ENCODE results near the gene ZFAND3. TPM values are rescaled to one million over a fixed set of nuclear protein-coding genes. Genes with fewer than 3 reads are reported as not detected.

The ZFAND3 gene
- total RNA-seq, 4 donors from 2014 or later, result 30.5 to 57.4 (median 53.3) TPM

DNA sequence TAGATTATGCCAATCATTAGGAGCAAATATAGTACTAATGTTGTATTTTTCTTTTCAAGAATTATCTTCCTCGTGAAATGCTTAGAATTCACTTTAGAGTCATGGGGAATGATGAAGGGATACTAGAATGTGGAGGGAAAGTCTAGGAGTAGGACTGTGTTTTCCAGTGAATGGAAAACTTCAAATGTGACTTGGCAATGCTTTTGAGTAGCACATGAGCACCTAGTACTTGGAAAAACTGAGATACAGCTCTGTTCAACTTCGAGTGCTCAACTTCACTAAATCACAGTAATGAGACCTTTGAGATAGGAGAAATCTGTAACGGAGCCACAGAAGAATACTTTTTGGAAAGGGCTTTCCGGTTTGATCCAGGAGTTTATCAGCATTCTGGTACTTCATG lies 272.9 kb downstream of the ZFAND3 start:
- Histone ChIP-seq H3K4me3 (no peak overlapping the region), H3K9me3 (no peaks in the 10 kb centered on the region), H3K27me3 (no peaks in the 10 kb centered on the region), H3K36me3 (no peaks in the 10 kb centered on the region), H3K4me1 (no peaks in the 10 kb centered on the region), H3K27ac (no peak overlapping the region)
- no peak for DNase-seq
- TF ChIP-seq, protein P1, sequence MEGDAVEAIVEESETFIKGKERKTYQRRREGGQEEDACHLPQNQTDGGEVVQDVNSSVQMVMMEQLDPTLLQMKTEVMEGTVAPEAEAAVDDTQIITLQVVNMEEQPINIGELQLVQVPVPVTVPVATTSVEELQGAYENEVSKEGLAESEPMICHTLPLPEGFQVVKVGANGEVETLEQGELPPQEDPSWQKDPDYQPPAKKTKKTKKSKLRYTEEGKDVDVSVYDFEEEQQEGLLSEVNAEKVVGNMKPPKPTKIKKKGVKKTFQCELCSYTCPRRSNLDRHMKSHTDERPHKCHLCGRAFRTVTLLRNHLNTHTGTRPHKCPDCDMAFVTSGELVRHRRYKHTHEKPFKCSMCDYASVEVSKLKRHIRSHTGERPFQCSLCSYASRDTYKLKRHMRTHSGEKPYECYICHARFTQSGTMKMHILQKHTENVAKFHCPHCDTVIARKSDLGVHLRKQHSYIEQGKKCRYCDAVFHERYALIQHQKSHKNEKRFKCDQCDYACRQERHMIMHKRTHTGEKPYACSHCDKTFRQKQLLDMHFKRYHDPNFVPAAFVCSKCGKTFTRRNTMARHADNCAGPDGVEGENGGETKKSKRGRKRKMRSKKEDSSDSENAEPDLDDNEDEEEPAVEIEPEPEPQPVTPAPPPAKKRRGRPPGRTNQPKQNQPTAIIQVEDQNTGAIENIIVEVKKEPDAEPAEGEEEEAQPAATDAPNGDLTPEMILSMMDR (IDR thresholded peaks at IDR 0.05), result no peak
- TF ChIP-seq POLR2A (IDR thresholded peaks at IDR 0.05), result no peak

DNA sequence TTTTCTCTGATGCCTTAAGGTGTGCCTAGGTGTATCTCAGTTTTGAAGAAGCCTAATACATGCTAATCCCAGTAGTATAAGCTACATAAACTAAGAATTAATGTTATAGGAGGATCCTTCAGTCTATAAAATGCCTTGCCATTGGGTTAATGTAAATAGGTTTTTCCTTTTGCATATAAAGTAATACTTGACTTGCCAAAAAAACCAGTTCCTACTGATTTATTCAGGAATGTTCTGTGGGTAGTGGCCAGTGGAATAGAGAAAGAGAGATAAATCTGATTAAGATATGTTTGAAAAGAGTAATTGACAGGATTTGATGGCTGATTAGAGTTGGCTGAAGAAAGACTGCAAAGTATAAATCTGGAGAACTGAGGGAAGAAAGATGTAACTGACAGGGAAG lies 273.4 kb downstream of the ZFAND3 start:
- H3K27ac ChIP-seq, result no peak overlapping the region
- H3K4me1 ChIP-seq, result no peaks in the 10 kb centered on the region
- H3K27me3 ChIP-seq, result no peaks in the 10 kb centered on the region
- TF ChIP-seq POLR2A (IDR thresholded peaks at IDR 0.05), result no peak
- TF ChIP-seq, protein P1 (IDR thresholded peaks at IDR 0.05), result no peak
- H3K4me3 ChIP-seq, result no peak overlapping the region
- no peak for DNase-seq
- no peaks in the 10 kb centered on the region for H3K36me3 ChIP-seq
- no peaks in the 10 kb centered on the region for H3K9me3 ChIP-seq

DNA sequence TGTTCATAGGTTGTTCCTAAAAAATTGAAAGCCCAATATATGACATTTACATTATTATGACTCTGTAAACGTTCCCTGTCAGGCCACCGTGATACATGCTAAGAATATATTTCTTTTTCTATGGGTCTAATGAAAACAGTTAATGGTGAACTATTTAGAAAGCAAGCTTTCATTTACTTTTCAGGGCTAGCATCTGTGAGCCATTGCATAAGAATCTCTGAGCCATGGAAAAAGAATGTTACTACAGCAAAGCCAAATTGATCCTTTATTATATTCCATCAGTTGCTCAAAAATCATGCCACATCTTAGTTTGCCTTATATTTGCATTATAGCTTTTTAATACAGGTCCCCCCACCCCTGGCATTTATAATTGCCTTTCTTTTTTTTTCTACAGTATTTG lies 275.5 kb downstream of the ZFAND3 start:
- H3K4me1 ChIP-seq, result no peaks in the 10 kb centered on the region
- H3K4me3 ChIP-seq, result no peak overlapping the region
- H3K9me3 ChIP-seq, result no peaks in the 10 kb centered on the region
- no peak overlapping the region for H3K27ac ChIP-seq
- TF ChIP-seq, protein P1 (IDR thresholded peaks at IDR 0.05), result no peak
- TF ChIP-seq POLR2A (IDR thresholded peaks at IDR 0.05), result no peak
- no peaks in the 10 kb centered on the region for H3K27me3 ChIP-seq
- no peak for DNase-seq
- H3K36me3 ChIP-seq, result no peaks in the 10 kb centered on the region

DNA sequence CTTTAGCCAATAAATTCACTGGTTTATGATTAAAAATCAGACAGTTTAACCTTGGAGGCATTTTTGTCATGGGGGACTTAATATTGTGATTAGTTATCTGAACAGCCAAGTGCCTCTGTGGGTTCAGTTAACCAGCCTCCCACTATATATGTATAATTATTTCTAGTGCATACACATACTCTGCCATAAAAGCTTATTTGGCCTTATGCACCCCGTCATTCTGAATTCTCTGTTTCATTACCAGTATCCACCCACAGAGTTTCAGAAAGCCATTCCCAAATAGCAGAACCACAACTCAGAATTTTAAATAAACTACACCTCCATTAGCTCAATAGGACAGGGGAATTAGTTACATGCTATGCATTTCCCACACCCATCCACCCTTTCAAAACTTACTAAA lies 279.7 kb downstream of the ZFAND3 start:
- no peak for DNase-seq
- no peak for TF ChIP-seq POLR2A (IDR thresholded peaks at IDR 0.05)
- TF ChIP-seq, protein P1 (IDR thresholded peaks at IDR 0.05), result no peak
- H3K27ac ChIP-seq, result no peak overlapping the region

DNA sequence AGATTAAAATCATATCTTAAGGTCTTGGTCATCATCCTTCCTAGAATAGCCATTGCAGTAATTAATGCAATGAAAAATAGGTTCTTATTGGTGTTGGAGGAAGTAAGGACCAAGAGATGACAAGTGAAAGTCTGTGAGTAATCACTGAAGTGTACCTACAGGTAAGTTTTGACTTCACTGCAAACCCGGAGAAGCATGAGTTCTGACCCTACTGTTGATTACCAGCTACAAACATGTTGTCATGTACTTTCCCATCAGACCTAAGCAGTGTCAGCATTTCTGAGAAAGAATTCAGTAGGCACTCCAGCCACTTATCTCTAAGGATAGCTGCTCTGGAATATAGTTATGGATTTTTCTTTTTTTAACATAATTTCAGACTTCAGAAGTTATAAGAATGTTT lies 280.9 kb downstream of the ZFAND3 start:
- H3K27me3 ChIP-seq, result no peaks in the 10 kb centered on the region
- no peaks in the 10 kb centered on the region for H3K9me3 ChIP-seq
- H3K4me3 ChIP-seq, result no peak overlapping the region
- DNase-seq, result no peak
- no peak overlapping the region for H3K27ac ChIP-seq
- H3K4me1 ChIP-seq, result no peaks in the 10 kb centered on the region
- no peaks in the 10 kb centered on the region for H3K36me3 ChIP-seq
- TF ChIP-seq, protein P1 (IDR thresholded peaks at IDR 0.05), result no peak
- TF ChIP-seq POLR2A (IDR thresholded peaks at IDR 0.05), result no peak

More for the DNA sequence above, 279.7 kb downstream of the ZFAND3 start:
- Histone ChIP-seq H3K36me3 (no peaks in the 10 kb centered on the region), H3K9me3 (no peaks in the 10 kb centered on the region), H3K27me3 (no peaks in the 10 kb centered on the region), H3K4me3 (no peak overlapping the region), H3K4me1 (no peaks in the 10 kb centered on the region)

DNA sequence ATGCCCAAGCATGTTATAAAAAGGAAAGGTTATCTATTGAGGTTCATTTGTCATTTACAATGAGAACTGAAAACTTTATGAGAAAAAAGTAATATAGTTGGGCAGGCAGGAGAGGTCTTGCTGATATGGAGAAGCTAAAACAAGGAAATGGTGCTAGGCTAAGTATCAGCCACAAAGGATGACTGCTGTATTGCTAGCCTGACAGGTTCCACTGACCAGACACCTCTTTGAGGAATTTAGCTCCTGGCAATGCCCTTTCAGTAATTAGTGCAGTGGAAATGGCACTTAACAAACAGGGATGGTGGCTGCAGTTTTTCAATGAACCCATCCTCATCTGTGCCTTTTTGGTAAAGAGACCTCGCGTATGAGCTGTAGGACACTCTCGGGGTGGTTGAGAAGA lies 284.4 kb downstream of the ZFAND3 start:
- Histone ChIP-seq H3K36me3 (peaks cover 0 to 7% (median 0%) of the 10 kb centered on the region in 3 donors), H3K27ac (no peak overlapping the region), H3K27me3 (no peaks in the 10 kb centered on the region), H3K9me3 (no peaks in the 10 kb centered on the region), H3K4me3 (no peak overlapping the region), H3K4me1 (no peaks in the 10 kb centered on the region)
- DNase-seq, result no peak
- no peak for TF ChIP-seq POLR2A (IDR thresholded peaks at IDR 0.05)
- TF ChIP-seq, protein P1 (IDR thresholded peaks at IDR 0.05), result no peak

Data from Peyer's patch (tissue), 4 donors.